Muscle of back (tissue), 11 donors: Measurements from ENCODE around the gene ZFYVE27. TPM values are rescaled to one million over a fixed set of nuclear protein-coding genes. Genes with fewer than 3 reads are reported as not detected.

Experiments used
- DNase-seq, 3 donors: peaks; one replicate each; pipeline versions ENCODE4 v3.0.0 to v3.0.0-alpha.2; 2013
- polyA plus RNA-seq, 10 donors: library from polyadenylated mRNA; unstranded; fragments of 120-200 nt; gene quantifications; one replicate each; pipeline ENCODE4 v1.2.1, GENCODE V29; 2013; ENCODE audit not compliant: insufficient read length in 10 of 10

The ZFYVE27 gene
- polyA plus RNA-seq, 10 donors = 8.6 to 19.1 (median 11.2) TPM

GRCh38 chr10:97714401-97715258 lies 22.3 kb upstream of the ZFYVE27 start:
- peak; percentile 76 to 95 (median 85) for DNase-seq

DNA sequence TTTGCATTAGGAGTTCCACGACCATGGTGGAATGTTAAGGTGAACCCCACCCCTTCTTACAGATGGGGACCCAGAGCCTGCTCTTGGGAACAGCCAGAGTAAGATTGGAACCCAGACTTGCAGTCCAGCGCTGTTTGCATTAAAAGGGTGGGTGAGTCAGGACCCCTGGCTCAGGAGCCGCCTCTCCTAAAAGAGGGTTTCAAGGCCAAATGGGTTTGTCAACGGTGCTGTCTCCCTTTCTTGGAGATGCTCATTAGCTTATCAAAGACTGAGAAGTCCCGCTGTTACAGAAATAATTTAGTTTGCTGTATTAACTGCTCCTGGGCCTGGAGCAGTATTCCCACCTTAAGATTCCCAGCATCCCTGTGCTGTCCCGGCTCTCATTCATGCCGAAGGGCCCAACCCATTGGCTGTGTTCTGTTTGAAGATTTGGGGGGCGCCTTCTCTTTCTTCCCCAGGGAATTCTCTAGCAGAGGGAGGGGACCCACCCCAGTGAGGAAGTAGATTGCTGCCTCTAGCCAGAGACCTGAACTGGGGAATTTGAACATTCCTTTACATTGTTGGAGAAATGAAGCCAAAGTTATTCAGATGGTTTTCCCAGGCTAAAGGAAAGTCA lies 21.6 kb upstream of the ZFYVE27 start:
- DNase-seq = no peak

GRCh38 chr10:97717627-97718026 lies 19.3 kb upstream of the ZFYVE27 start:
- DNase-seq = no peak

- no peak for DNase-seq
These were observed 18.8 kb upstream of the ZFYVE27 start for GRCh38 chr10:97718178-97718577.

DNA sequence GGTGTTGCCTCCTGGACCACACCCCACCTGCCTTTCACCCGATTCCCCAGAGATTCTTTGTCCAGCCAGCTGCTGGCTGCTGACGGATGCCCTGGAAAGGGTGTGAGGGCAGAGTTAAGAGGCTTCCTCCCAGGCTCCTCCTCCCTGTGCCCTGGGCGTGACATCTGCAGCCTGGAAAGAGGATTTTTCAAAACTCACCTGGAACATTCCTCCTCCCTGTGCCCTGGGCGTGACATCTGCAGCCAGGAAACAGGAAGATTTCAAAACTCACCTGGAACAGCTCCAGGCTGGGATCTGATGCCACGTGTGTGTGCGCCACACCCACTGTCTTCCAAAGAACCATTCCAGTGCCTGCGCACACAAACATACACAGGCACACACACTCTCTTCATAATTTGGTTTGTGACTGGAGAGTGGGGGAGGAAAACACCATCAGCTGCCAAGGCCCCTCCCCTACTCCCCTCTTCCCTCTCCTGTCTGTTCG lies 18.2 kb upstream of the ZFYVE27 start:
- DNase-seq = no peak

DNA sequence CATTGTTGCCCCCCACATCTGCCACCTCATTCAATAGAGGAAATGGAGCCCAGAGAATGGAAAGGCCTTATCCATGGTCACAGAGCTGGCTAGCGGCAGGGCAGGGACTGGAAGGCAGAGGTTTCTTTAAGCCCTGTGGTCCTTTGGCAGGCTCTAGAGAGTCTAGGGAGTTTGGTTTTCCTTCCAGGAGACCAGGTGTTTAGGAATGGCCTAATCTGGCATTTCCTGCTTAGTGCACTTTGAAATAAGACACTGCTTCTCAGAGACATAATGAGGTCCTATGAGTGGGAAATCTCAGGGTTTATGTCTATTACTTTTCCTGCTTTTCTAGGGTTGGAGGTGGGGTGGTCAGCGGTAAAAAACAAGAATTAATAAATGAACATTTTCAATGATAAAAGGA lies 17.3 kb upstream of the ZFYVE27 start:
- no peak for DNase-seq

GRCh38 chr10:97721871-97722780 lies 14.8 kb upstream of the ZFYVE27 start:
- DNase-seq = no peak

DNA sequence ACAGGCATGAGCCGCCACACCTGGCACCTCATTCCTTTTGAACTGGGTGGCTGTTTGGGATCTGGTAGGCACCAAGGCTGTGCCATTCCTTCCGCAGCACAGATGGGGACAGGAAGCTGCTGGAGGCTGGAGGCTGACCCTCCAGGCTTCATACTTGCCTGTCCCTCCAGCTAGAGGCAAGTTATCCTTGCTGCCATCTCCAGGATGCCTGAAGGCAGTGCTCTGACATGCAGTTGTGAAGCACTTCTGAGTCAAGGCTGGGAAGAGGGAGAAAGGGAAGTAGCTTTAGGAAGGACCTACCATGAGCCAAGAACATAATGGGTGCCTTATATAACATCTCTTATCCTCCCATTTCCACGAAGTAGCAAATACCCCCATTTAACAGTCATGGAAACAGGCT lies 13.9 kb upstream of the ZFYVE27 start:
- DNase-seq = no peak

DNA sequence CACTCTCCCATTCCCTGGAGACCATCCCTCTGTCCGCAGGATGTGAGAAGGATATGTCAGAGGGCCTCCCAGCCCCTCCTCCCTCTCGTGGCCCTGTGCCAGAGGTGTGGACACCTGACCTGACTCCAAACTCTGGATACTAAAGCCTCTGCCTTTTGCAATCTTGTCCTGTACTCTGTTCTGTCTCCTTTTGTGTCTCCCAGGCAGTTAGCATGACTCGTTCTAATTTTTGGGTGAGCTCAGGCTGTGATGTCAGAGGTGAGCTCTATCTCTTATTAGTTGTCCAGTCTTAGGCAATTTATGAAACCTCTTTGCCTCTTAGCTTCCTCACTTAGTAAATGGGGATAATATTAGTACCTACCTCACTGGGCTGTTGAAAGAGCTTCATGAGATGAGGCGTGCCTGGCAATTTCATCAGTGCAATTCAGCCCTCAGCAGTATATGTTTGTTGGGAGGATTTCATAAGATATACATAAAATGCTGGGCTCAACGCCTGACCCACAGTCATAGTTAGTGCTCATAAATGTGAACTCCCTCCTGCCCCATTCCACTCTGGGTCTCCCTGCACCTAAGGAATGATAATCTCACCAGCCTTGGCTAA lies 12.5 kb upstream of the ZFYVE27 start:
- no peak for DNase-seq

- peak in 2 of 3 donors; percentile 62 to 81 for DNase-seq
These were observed 10.2 kb upstream of the ZFYVE27 start for GRCh38 chr10:97726636-97727178.

DNA sequence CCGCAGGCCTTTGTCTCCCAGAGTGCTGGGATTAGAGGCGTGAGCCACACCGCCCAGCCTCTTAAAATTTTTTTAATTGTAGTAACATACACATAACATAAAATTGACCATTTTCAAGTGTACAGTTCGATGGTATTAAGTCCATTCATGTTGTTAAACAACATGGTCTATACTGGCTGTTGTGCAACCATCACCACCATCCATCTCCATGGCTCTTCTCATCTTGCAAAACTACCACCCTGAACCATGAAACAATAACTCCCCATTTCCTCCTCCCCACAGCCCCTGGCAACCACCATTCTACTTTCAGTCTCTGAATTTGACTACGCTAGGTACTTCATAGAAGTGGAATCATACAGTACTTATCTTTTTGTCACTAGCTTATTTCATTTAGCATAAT lies 7.9 kb upstream of the ZFYVE27 start:
- no peak for DNase-seq

- DNase-seq = peak; percentile 64 to 83 (median 80)
These were observed 5.4 kb upstream of the ZFYVE27 start for GRCh38 chr10:97731346-97732051.

DNA sequence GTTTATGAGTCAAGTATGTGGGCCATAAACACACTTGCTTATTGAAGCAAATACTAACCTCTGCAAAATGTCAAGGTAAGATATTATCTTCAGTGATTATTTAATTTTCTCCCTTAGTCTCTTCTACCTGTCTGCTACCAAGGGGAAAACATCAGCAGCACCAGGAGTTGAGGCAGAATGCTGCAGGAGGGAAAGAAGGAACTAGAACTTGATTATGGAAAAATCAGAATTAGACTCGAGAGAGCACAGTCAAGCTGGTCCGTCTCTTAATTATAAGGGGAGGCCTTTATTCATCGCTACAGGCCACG lies 4.9 kb upstream of the ZFYVE27 start:
- DNase-seq = no peak

GRCh38 chr10:97733256-97733655 lies 3.7 kb upstream of the ZFYVE27 start:
- no peak for DNase-seq

- no peak for DNase-seq
These were observed 2.9 kb upstream of the ZFYVE27 start for GRCh38 chr10:97734021-97734420.

DNA sequence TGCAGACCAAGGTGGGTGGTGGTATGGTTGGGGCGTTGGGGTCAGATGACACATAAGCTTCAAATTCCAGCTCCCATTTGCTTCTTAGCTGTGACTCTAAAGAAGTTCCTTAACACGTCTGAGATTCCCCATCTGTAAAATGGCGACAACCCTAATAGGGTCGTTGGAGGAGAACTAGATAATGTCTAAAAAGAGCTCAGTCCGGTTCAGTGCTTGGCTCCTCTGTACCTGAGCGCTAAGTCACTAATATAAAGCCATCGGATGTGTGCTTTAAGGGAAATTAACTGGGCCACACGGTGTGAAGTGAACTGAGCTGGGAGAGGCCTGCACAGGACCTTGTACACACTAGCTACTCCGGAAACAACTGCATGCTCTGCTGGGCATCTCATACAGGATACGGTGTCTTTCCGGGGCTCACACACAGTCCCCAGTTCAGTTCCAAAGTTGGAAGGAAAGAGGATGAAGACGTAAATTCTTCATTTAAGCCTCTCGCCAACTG lies 476 bp upstream of the ZFYVE27 start:
- no peak for DNase-seq

- DNase-seq = no peak
These were observed 890 bp downstream of the ZFYVE27 start for GRCh38 chr10:97737770-97738265.

DNA sequence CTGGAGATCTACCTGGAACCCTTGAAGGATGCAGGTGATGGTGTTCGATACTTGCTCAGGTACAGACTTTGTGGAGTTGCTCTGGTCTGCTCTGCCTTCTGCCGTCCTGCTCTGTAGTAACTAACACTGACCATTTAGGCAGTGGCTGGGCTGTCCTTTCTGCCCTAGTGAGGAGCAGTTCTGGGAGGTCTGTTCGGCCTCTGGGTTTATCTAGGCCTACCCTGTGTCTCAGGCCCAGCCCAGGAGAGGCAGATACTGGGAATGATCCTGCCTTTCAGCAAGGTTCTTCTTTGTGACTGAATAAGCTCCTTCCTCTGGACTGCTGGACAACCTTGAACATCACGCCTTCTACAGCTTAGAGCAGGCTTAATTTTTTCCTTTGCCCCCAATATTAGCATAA lies 1.7 kb downstream of the ZFYVE27 start:
- no peak for DNase-seq

GRCh38 chr10:97740613-97741012 lies 3.7 kb downstream of the ZFYVE27 start:
- no peak for DNase-seq

DNA sequence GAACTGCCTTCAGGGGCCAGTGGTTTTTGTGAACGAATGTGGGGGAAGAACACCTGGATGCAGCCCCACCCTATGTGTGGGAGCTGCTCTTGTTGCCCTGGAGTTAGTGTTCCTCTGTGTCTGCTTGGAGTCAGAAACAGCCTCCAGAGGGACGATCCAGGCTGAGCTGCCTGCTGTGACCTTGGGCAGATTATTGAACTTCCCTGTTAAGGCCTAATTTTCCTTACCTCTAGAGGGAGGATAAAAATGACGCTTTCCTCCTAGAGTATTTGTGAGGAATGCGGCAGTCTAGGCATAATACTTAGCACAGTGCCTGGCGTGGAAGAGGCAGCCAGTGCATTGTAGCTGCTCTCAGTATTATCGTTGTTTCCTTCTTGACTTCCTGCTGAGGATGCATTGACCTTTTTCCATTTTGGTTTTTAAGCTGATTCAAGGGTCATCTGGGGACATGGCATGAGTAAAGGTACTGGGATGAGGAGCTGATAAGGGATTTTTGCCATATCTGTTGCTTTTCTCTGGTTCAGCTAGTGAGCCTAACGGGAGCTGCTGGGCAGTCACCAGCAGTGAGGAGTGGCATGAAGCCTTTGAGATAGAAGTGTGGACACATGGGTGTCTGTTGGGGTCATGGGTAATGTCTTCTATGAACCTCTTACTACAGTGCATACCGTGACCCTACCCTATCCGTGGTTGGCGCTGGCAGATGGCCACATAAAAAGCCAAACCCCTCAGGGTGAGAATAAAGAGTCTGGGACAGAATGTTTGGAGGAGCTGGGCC lies 6.4 kb downstream of the ZFYVE27 start:
- no peak for DNase-seq
